Measurements from ENCODE around the gene RNU1-4.
"Not testable (repeated sequence)": the region's sequence is repeated elsewhere in the genome, so short reads cannot be mapped to it uniquely, and the experiment has no call there.

The RNU1-4 gene

GRCh38 chr1:16703602-16704001, 36.7 kb upstream of the RNU1-4 start:
- not testable (repeated sequence) for H3K9me3 Mint-ChIP-seq, H3K4me3 Mint-ChIP-seq, H3K27ac Mint-ChIP-seq

GRCh38 chr1:16704076-16704475, 36.2 kb upstream of the RNU1-4 start:
- intact Hi-C loops (cut with micrococcal nuclease); H3K4me3 Mint-ChIP-seq; H3K4me1 Mint-ChIP-seq (ENCODE audit: low read depth); H3K9me3 Mint-ChIP-seq; H3K27ac Mint-ChIP-seq; H3K27me3 Mint-ChIP-seq; H3K36me3 Mint-ChIP-seq (ENCODE audit: low read depth): not testable (repeated sequence)

More at GRCh38 chr1:16703602-16704001, 36.7 kb upstream of the RNU1-4 start:
- H3K27me3 Mint-ChIP-seq; H3K36me3 Mint-ChIP-seq (ENCODE audit: low read depth); intact Hi-C loops (cut with micrococcal nuclease); H3K4me1 Mint-ChIP-seq (ENCODE audit: low read depth): not testable (repeated sequence)

DNA sequence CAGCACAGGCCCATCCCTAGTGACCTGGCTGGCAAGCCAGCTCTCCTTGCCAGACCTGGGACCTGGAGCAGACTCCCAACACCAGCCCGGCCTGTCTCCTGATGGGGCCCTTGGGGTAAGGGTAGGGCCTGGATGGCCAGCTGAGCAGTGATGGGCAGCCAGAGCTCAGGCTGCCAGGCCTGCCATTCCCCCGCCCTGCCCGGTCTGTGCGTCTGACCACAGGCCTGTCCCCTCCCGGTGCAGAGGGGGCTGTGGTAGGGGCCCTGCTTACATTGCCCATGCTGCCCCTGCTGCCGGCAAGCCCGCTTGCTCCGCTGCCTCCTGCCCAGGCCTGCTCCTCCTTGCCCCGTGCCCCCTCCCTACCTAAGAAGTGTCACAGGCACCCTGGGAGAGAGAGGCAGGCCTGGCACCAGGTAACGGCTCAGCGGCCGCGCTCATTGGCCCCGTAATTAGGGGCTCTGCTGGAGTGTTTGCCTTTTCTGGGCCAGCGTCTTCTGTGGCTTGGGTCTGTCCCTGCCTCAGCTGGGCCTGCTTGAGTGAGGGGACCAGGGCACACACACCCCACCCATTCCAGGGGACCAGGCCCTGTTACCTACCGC, 35.7 kb upstream of the RNU1-4 start:
- H3K27me3 Mint-ChIP-seq; intact Hi-C loops (cut with micrococcal nuclease); H3K9me3 Mint-ChIP-seq; H3K27ac Mint-ChIP-seq; H3K4me3 Mint-ChIP-seq; H3K4me1 Mint-ChIP-seq (ENCODE audit: low read depth); H3K36me3 Mint-ChIP-seq (ENCODE audit: low read depth): not testable (repeated sequence)

DNA sequence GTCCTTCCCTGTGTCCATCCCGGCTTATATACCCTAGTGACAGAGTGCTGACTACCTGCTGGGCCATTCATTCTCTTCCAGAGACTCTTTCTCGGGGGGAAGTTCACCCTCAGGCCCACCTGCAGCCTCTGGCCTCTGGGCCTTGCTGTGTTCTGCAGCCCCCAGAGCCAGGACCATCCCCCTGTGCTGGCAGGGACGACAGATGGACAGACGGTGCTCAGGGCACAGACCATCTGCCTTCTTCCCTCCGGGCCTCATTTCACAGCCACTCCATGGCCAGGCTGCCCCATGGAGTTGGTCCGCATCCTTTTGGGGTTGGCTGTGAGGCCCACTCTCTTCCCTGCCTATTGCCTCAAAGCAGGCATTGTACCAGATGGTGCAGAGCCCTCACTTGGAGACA, 34.0 kb upstream of the RNU1-4 start:
- H3K36me3 Mint-ChIP-seq (ENCODE audit: low read depth); H3K4me3 Mint-ChIP-seq; H3K9me3 Mint-ChIP-seq; intact Hi-C loops (cut with micrococcal nuclease); H3K27ac Mint-ChIP-seq; H3K4me1 Mint-ChIP-seq (ENCODE audit: low read depth); H3K27me3 Mint-ChIP-seq: not testable (repeated sequence)

DNA sequence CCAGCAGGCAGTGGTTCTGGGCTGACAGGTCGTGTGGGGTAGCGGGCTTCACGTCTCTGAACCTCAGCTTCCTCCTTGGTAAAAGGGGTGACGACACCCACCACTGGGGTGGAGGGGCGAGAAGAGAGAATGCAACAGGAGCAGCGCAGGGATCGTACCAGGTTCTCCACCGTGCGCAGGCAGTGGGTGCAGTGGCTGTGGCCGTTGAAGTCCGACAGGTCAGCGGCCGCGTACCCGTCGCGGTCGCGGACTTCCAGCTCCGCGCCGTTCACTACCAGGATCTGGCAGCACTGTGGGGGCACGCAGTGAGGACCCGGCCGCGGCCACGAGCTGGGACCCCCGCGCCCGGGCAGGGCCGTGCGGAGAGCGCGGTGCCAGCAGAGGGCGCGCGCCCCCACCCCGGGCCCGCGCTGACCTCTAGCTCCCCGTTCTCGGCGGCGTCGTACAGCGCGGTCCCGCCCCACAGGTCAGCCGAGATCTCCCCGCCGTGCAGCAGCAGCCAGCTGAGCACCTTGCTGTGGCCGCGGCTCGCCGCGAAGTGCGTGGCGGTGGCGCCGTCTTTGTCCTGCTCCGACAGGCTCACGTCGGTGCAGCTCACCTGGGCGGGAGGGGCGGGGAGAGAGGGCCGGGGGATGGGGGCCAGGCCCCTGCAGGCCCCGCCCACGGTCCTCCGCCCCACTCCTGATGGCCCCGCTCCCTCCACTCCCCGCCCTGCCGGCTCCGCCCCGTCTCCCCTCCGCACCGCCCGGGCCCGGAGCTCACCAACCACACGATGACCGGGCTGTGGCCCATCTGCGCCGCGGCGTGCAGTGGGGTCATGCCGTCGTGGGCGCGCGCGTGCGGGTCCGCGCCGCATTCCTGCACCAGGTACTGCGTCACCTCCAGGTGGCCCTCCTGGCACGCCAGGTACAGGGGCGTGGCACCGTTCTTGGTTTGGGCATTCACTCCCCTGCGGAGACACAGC, 32.9 kb upstream of the RNU1-4 start:
- H3K4me1 Mint-ChIP-seq (ENCODE audit: low read depth); H3K27ac Mint-ChIP-seq; H3K36me3 Mint-ChIP-seq (ENCODE audit: low read depth); intact Hi-C loops (cut with micrococcal nuclease); H3K9me3 Mint-ChIP-seq; H3K27me3 Mint-ChIP-seq; H3K4me3 Mint-ChIP-seq: not testable (repeated sequence)

DNA sequence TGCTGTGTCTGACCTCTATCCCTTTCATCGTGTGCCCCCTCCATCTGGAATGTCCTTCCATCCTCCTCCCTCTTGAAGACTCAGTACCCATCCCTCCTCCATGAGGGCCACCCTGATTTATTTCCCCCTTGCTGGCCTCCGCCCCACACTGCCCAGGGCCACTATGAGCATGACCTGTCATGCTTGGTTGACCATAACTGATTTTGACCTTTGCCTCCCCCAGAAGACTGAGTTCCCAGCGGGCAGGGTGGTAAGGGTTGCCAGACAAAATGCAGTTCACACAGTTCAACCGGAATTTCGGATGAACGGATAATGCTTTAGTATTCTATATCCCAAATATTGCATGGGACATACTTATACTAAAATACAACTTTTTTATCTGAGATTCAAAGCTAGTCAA, 31.6 kb upstream of the RNU1-4 start:
- H3K4me1 Mint-ChIP-seq (ENCODE audit: low read depth); H3K27ac Mint-ChIP-seq; H3K27me3 Mint-ChIP-seq; H3K4me3 Mint-ChIP-seq; intact Hi-C loops (cut with micrococcal nuclease); H3K9me3 Mint-ChIP-seq; H3K36me3 Mint-ChIP-seq (ENCODE audit: low read depth): not testable (repeated sequence)

DNA sequence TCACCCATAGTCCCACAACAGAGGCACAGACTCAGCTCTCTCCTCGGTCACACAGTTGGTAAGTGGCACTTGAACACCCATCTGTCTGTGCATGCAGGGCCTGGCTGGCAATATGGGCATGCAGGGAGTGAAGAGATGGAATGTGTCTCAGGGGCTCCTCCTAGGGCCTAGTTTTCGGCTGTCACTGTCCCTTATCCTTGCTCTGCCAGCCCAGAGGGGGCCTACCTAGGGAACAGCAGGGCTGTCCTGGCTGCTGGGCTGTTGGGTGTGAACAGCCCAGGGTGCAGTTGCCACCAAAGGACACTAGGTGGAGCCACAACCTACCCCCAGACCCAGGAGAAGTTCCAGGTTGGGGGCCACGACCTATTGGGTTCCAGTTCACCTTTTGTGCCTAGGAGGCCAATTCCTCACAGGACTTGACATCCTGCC, 30.6 kb upstream of the RNU1-4 start:
- H3K27ac Mint-ChIP-seq; H3K4me3 Mint-ChIP-seq; H3K9me3 Mint-ChIP-seq; intact Hi-C loops (cut with micrococcal nuclease); H3K27me3 Mint-ChIP-seq; H3K4me1 Mint-ChIP-seq (ENCODE audit: low read depth); H3K36me3 Mint-ChIP-seq (ENCODE audit: low read depth): not testable (repeated sequence)

- H3K27ac Mint-ChIP-seq; intact Hi-C loops (cut with micrococcal nuclease); H3K27me3 Mint-ChIP-seq; H3K9me3 Mint-ChIP-seq; H3K4me1 Mint-ChIP-seq (ENCODE audit: low read depth); H3K4me3 Mint-ChIP-seq; H3K36me3 Mint-ChIP-seq (ENCODE audit: low read depth): not testable (repeated sequence)
Measured at GRCh38 chr1:16710618-16711017, 29.7 kb upstream of the RNU1-4 start.

DNA sequence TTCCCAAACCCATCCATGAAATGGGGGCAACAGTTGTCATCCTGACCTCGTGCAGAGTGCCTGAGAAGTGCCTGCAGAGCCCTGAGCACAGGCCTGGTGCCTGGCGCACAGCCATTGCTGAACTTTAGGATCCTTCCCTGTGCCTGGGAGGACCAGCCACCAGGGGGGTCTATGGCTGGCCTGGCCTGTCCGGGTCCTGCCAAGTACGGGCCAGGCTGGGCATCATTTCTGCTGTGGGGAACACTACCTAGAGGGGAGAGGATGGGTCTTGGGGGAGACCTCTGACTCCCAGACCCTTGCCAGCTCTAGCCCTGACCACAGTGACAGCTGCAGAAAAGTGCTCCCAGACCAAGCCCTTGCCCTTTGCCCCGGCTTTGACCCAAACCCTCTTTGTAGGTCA, 28.2 kb upstream of the RNU1-4 start:
- H3K36me3 Mint-ChIP-seq (ENCODE audit: low read depth); H3K27ac Mint-ChIP-seq; intact Hi-C loops (cut with micrococcal nuclease); H3K4me1 Mint-ChIP-seq (ENCODE audit: low read depth); H3K9me3 Mint-ChIP-seq; H3K4me3 Mint-ChIP-seq: not testable (repeated sequence)
- peaks cover 13% of the 10 kb centered on the region for H3K27me3 Mint-ChIP-seq

DNA sequence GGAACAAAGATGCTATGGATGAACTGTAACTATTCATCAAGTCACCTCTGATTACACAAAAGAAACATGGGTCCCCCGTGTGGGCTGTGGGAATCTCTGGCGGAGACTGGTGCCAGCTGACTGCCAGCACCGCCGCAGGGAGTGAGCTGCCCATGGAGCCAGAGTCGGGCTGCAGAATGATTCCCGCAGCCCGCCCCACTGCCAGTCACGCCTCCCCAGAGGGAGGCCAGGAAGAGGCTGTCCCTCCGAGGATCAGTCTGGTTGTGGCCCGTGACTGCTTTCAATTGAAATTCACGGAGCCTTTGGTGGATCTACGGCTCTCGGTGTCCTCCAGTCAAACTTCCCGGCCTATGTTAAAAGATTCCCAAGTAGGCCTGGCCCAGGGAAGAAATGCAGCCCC, 27.7 kb upstream of the RNU1-4 start:
- H3K27ac Mint-ChIP-seq; H3K9me3 Mint-ChIP-seq; H3K4me1 Mint-ChIP-seq (ENCODE audit: low read depth); H3K36me3 Mint-ChIP-seq (ENCODE audit: low read depth); intact Hi-C loops (cut with micrococcal nuclease); H3K4me3 Mint-ChIP-seq: not testable (repeated sequence)
- H3K27me3 Mint-ChIP-seq = peaks cover 15% of the 10 kb centered on the region

DNA sequence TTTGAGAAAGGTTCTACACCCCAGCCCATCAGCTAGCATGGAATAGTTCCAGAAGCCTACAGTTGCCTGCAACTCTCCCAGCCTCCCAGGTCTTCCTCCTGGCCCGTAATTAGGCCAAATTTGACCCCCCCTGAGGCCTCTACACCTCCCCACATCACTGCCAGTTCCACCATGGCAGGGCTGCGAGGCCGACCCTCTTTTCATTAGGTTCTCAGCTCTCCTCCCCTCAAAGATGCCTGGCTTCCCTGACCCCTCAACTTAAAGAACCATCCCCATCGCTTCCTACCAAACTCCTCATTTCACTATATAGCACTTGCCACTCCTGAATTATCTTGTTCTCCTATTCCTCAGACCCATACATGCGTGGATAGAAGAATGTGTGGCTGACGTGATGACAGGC, 27.3 kb upstream of the RNU1-4 start:
- H3K4me3 Mint-ChIP-seq; H3K27ac Mint-ChIP-seq; intact Hi-C loops (cut with micrococcal nuclease); H3K4me1 Mint-ChIP-seq (ENCODE audit: low read depth); H3K9me3 Mint-ChIP-seq; H3K36me3 Mint-ChIP-seq (ENCODE audit: low read depth): not testable (repeated sequence)
- H3K27me3 Mint-ChIP-seq = peaks cover 17% of the 10 kb centered on the region

DNA sequence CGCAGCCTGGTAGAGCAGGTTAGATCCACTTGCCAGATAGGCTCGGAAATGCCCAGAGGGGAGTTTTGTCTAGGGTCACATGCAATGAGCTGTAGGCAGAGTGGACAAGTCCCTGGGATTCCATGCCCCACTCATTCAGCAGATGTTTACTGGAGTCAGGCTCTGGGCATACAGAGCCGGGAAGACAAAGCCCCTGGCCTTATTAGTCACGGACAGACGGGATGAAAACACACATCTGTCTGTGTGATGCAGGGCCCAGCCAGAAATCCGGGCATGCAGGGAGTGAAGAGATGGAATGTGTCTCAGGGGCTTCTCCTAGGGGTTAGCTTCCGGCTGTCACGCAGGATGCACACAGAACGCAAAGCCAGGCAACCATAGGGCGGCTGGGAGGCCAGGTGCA, 26.8 kb upstream of the RNU1-4 start:
- H3K4me1 Mint-ChIP-seq (ENCODE audit: low read depth); H3K36me3 Mint-ChIP-seq (ENCODE audit: low read depth); H3K9me3 Mint-ChIP-seq; H3K27ac Mint-ChIP-seq; H3K4me3 Mint-ChIP-seq; intact Hi-C loops (cut with micrococcal nuclease): not testable (repeated sequence)
- H3K27me3 Mint-ChIP-seq = peaks cover 15% of the 10 kb centered on the region

- intact Hi-C loops (cut with micrococcal nuclease) = no loop called here
- Mint-ChIP-seq H3K4me1 (ENCODE audit: low read depth) (no peaks in the 10 kb centered on the region), H3K36me3 (ENCODE audit: low read depth) (no peaks in the 10 kb centered on the region), H3K4me3 (no peak overlapping the region), H3K27me3 (peaks cover 12% of the 10 kb centered on the region), H3K27ac (no peak overlapping the region), H3K9me3 (no peaks in the 10 kb centered on the region)
Measured at GRCh38 chr1:16716691-16717335, 23.5 kb upstream of the RNU1-4 start.

DNA sequence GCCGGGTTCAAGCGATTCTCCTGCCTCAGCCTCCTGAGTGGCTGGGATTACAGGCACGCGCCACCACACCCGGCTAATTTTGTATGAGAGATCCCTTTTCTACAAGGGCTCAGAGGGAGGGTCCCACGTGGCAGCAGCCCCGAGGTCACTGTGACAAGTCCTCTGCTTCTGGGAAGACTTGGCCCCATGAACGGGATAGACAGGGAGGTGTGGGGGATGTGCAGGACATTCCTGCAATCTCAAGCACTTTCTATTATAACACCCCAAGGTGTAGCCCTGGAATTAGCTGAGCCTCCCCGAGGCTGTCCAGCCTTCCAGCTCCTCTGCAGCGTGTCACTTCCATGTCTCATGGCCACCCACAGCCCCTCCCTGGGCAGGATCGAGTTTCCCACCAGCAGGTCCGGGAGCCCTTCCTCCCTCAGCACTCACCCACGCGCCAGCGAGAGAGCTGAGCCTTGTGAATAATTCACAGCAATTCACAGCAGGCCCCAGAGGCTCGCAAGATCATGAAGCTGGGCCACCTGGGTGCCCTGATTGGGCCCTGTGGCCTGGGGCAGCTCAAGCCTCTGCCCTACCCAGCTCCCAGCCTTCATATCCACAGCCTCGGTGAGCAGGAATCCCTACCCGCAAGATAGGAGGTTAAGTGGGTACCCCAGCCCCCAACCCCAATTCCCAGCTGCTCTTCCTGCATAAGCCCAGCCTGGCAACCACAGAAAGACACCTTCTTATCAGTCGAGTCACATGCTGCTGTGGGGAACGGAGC, 22.8 kb upstream of the RNU1-4 start:
- Mint-ChIP-seq H3K9me3 (no peaks in the 10 kb centered on the region), H3K36me3 (ENCODE audit: low read depth) (no peaks in the 10 kb centered on the region), H3K4me1 (ENCODE audit: low read depth) (no peaks in the 10 kb centered on the region), H3K27ac (no peak overlapping the region), H3K27me3 (peaks cover 15% of the 10 kb centered on the region), H3K4me3 (no peak overlapping the region)
- intact Hi-C loops (cut with micrococcal nuclease) = no loop called here

Data from dendritic cell treated with granulocyte-macrophage colony-stimulating factor and Interleukin-4, amounts not matched to agents 40 ng/mL and 50 ng/mL, for 4 days (primary cell).